Iris pigment epithelial cell (primary cell): Measurements from ENCODE around the gene GGA2.
"Not testable (repeated sequence)": the region's sequence is repeated elsewhere in the genome, so short reads cannot be mapped to it uniquely, and the experiment has no call there.

ENCODE experiments used
- DNase-seq: peaks from one replicate; pipeline ENCODE4 v3.0.0-alpha.2; 2011; ENCODE audit warnings: low read depth

GGA2 gene

DNA sequence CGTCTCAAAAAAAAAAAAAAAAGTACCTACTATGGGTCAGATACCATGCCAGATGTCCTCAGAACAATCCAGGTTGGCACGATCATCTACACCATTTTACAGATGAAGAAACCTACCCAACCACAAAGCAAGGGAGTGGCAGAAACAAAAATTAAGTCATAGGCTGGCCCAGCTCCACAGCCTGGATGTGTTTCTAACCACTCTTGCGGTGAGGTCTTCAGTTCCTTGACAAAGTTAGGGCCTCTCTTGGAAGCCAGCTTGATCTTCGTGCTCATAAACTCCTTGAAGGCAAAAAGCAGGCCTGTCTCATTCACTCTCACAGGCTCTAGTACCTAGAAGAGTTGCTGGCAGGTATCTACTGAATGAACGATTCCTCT, 6.2 kb downstream of the GGA2 start:
- DNase-seq: peak; percentile 76

DNA sequence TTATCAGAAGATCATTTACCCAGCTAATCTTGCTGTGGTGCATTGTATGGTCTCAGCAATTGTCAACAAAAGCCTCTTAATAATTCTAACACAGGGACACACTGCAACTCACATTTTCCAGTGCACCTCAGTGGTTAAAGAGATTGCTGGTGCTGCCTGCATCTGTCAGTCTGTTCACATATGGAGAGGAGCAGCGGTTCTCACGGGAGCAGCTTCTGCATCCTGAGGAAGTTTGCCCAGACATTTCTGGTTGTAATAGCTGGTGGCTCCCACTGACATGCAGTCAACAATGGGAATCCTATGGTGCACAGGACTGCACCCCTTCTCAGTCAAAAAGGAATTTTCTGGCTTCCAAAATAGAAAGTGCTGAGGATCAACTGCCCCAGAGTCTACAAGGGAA, 7.8 kb downstream of the GGA2 start:
- no peak for DNase-seq

DNA sequence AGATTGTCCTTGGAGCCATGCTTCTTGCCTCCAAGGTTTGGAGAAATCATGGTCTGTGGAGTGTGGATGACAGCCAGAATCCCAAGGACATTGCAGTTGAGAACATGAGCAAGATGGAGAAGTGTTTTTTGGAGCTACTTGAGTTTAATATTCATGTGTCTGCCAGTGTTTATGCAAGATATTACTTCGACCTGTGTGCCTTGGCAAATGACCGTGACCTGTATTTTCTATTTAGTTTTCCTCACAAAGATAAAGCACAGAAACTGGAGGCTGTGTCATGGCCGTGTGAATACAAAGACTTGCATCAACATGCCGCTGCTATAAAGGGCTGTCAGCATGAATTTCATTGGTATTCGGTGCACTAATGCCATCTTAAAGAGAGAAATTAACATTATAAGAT, 9.0 kb downstream of the GGA2 start:
- DNase-seq: no peak

DNA sequence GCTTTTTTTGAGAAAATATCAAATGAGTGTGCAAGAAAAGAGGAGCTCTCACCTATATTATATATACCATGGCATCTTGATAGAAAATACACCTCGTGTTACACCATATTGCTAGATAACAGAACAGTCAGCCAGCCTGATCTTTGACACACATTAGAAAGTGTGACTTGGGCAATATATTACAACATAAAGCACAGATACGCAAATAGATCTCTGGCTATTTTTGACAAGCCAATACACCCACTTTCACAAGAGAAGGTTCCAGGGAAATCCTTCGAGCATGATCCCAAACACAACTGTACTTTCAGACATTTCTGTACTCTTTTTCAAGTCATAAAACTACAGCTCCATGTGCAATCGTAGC, 9.4 kb downstream of the GGA2 start:
- no peak for DNase-seq

DNA sequence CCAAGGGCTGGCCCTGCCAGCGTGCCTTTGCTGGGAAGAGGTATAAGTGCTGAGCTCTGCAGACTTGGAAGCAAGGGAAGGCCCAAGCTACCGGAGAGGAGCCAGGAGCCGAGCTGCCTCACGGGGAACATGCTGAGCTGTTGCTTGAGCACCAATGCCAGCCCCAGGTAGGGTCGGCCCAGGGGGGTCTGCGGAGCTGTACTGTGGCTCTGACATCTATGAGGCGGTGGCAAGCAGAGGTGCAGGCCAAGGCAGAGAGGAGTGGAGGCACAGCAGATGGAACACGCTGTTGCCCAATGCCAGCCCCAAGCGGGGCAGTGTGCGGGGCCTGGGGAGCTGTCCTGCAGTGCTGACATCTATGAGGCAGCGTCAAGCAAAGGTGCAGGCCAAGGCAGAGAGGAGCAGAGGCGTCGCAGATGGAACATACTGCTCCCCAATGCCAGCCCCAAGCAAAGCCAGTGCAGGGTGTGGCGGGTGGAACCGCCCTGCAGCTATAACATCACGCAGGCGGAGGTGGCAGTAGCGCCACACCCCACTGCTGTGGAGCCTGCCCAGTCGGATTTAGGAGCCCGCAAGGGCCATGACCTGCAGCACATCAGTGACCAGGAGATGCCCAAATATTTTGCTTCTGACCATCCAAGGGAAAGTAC, 10.0 kb downstream of the GGA2 start:
- no peak for DNase-seq

DNA sequence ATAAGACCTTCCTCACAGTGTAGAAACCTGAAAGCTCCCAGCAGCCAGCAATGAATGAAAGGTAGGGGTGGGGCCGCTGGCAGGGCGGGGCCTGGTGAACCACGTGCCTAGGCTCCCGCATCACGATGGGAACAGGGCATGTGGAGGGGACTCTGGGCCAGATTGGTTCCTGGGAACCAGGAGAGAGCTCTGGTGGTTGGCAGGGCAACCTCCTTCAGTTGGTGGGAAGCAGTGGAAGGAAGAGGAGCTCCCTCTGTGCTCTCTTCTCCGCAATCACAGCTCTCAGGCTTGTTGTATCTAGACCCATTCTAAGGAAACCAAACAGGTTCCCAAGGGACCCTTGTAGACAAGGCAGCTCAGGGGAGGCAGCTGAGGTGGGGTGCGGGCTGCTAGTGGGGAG, 10.5 kb downstream of the GGA2 start:
- DNase-seq: no peak

DNA sequence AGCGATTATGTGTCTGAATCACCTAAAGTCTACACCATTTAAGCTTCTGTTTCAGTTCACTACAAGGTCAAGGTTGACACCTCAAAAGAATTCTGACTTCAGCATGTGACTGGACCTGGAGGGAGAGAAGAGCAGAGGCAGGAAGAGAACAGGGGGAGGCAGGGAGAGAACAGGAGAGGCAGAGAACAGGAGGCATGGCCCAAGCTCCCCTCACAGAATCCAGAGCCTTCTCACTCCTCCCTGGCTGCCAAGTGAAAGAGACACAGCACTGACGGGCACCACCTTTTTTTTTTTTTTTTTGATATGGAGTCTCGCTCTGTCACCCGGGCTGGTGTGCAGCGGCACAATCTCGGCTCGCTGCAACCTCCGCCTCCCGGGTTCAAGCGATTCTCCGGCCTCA, 11.4 kb downstream of the GGA2 start:
- no peak for DNase-seq

DNA sequence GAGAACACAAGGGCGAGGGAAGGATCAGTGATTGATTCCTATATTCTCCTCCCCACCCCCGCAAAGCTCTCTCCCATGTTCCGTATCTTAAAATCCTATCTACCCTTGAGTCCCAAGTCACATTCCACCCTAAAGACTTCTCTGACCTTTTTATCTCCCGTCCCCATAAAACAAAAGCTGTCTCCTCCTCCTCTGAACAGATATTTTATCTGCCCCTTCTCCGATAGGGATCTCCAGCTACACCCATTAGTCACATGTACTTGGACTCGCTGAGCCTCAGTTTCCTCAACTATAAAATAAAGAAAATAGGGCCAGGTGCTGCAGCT, 12.8 kb downstream of the GGA2 start:
- DNase-seq: no peak

DNA sequence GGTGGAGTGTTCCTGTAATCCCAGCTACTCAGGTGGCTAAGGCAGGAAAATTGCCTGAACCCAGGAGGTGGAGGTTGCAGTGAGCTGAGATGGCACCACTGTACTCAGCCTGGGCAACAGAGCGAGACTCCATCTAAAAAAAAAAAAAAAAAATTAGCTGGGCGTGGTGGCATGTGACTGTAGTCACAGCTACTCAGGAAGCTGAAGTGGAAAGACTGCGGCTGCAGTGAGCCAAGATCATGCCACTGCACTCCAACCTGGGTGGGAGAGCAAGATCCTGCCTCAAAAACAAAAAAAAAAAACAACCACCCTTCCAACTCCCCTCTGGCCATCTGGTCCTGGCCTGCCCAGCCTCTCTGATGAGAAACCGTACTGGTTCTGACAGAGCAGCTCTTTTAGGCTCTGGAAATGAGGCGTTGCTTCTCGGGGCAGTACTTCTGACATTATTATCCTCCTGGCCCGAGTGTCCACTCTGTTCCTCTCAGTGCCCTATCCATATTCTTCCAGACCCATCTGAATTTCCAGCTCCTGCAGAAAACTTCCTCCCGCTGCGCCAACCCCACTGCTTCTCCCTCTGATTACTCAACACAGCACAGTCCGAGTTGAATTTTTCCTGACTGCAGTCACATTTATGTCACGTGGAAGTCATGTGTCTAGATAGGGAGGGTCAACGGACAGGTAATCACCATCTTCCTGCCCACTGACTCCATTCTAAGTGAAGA, 13.3 kb downstream of the GGA2 start:
- DNase-seq: peak; percentile 57

DNA sequence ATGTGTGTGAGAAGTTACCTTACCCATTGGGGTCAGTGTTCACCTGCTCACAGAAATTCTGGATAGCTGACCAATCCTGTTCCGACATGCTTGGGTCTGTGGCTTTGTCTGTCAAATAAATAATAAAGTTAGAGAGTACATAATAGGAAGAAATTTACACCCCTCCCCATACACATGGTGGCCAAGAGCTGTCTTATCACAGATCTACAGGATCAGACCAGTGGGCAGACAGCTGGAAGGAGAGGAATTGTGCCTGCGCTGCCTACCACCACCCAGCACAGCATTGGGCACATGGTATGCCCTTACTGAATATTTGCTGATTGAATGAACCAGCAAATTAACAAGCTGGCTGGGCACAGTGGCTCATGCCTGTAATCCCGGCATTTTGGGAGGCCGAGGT, 14.6 kb downstream of the GGA2 start:
- no peak for DNase-seq

DNA sequence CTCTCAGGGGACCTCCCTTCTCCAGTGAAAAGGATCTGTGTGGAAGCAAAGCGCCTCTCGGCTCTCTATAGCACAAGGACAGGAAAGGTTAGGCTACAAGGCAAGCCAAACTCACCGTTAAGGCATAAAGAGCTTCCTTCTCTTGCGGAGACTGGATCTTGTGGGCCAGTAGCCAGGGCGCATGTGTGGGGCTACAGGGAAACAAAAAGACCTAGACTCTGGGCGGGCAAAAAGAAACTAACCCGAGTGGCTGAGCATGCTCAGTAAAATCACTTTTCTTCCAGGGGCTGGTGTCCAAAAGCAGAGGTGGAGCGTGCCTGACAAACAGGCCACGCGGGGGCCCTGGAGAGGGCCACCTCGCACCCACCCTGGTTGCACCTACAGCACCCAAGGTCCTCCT, 16.1 kb downstream of the GGA2 start:
- DNase-seq: no peak

DNA sequence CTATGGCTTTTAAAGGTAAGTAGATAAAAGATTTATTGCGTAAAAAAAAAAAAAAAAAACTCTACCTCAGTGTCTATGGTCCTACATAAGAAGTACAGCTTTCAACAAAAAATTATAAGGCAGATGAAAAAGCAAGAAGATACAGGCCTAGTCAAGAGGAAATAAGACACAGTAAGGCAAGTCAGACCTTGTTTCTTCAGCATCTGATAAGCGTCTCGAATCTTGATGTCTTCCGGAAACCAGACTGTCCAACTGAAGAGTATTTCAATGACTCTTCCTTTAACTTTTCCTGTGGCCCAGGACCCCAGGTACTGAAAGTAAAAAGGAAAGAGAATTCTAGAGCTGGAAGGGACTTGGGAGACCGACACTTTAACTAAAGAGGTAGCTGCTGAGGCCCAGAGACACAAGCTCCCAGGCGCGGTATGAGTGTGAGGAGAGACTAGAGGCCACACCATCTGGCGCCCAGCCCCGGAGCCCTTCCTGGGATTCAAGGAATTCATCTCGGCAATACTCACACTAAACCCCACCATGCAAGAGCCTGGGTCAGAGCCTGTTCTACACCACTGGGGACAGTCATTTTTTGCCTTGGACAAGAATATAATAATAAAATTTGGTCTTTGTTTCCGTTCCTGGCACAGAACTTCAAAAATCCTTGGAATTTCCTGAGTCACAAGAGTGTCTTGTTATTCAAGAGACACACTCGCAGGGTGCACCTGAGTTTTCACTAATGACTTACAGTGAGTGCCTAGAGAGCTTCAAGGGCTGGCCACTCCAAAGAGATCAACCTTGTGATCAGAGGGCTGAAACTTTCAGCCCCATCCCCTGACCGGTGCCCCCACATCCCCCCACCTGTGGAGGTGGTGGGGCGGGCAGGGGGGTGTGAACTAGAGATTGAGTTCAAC, 18.6 kb downstream of the GGA2 start:
- DNase-seq: peak; percentile 29

DNA sequence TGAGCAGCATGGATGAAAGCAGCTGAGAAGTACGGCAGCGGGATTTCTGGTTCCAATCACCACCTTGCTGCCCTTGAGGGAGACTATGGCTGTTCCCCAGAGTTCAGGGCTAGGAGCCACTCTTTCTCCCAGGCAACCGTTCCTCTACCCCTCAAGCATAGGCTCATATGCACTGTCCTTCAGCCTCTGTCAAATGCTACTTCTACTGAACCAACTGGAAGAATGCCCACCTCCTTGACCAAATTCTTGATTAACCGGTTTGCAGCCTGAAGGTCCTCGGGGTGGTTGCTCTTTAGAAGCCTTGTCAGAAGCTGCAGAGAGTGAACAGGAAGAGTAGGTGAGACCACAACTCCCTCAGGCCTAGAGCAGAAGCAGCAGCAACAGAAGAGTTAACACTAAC, 23.8 kb downstream of the GGA2 start:
- no peak for DNase-seq

DNA sequence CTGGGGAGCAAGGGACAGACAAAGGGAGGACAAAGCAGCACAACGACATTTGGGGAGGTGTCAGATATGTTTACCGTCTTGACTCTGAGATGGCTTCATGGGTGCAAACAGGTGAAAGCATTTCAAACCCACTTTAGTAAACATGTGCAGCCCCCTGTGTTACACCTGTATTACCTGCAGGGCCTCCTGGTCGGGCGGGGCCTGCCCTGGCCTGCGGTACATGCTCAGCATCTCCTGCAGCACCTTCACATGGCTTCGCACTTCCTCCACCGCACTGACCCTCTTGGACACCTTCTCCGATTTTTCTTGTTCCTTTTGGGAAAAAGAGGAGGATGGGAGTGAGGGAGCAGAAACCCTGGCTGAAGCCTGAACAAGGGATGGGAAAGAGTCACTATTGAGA, 24.5 kb downstream of the GGA2 start:
- DNase-seq: no peak

DNA sequence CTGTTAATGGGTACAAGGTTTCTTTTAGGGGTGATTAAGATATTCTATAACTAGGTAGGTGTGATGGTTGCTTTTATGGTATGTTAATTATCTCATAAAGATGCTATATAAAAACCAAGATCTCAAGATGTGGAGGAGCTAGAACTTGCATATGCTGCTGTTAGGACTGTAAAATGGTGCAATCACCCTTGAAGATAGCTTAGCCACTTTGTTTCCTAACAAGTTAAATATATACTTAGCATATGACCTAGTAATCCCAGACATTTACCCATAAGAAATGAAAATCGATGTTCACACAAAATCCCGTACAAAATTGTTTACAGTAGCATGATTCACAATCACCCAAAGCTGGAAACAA, 25.1 kb downstream of the GGA2 start:
- no peak for DNase-seq

DNA sequence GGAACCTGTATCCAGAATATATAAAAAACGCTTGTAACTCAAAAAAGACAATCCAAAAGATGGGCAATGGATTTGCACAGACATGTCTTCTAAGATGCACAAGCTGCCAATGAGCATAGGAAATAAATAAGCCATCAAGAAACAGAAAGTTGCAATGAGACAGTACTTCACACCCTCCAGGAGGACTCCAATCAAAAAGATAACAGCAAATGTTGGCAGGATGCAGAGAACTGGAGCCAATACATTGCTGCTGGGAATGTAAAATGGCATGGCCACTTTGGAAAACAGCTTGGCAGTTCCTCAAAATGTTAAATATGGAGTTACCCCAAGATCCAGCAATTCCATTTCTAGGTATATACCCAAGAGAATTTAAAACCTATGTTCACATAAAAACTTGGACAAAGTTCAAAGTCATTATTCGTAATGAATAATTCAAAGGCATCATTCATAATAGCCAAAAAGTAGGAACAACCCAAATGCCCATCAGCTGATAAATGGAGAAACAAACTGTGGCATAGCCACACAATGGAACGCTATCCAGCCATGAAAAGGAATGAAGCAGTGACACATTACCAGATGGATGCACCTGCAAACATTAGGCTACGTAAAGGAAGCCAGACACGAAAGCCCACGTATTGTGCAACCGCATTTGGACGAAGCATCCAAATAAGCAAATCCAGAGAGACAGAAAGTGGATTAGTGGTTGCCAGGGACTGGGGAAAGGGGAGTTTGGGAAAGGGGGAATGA, 25.6 kb downstream of the GGA2 start:
- no peak for DNase-seq

DNA sequence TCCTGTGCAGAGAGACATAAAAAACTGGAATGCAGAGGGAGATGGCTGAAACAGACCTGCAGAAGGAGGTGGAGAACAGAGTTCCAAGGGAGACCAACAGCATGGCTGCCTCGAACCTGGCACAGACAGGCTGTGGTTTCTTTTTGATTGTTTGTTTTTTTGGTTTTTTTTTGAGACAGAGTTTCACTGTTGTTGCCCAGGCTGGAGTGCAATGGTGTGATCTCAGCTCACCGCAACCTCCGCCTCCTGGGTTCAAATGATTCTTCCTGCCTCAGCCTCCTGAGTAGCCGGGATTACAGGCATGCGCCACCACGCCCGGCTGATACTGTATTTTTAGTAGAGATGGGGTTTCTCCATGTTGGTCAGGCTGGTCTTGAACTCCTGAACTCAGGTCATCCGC, 26.8 kb downstream of the GGA2 start:
- not testable (repeated sequence) for DNase-seq

DNA sequence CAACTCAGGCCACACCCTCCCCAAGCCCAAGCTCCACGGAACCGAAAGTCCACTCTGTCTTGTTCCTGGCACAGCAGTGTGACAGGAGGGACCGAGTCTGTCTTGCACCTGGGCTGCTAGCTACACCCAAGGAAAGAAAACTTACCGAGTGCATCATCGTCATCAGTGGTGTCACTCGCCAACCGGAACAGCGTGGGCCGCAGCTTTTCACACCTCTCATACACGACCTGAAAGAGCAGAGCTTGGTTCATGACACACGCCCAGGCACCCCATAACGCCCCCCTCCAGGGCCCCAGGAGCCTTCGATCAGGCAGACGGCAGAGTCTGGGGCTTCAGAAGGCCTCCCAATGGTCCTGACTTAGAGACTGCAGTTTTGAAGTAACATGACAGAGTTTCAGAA, 27.5 kb downstream of the GGA2 start:
- no peak for DNase-seq

DNA sequence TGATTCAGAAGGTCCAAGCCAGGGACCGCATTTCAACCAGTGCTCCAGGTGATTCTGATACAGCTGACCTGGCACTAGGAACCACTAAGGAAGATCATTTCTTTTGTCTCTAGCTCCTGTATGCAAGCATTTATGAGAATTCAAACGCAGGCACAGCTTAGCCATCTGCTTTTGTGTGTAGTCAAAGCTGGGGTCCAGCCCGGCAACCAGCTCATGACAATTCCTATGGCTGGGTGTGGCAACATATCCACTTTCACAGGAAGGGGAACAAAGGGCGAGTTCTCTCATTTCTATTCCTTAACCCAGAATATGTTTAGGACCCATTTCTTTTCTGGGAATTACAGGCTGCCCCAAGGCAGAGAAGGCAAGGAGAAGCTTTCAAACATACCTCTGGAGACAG, 30.0 kb downstream of the GGA2 start:
- no peak for DNase-seq

DNA sequence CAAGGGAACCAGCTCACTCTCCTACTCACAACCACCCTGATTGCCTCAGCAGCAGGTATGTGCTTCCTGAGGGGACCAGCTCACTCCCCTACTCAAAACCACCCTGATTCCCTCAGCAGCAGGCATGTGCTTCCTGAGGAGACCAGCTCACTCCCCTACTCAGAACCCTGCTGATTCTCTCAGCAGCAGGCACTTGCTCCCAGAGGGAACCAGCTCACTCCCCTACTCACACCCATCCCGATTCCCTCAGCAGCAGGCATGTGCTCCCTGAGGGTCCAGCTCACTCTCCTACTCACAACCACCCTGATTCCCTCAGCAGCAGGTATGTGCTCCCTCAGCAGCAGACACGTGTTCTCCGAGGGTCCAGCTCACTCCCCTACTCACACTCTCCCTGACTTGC, 31.2 kb downstream of the GGA2 start:
- no peak for DNase-seq

DNA sequence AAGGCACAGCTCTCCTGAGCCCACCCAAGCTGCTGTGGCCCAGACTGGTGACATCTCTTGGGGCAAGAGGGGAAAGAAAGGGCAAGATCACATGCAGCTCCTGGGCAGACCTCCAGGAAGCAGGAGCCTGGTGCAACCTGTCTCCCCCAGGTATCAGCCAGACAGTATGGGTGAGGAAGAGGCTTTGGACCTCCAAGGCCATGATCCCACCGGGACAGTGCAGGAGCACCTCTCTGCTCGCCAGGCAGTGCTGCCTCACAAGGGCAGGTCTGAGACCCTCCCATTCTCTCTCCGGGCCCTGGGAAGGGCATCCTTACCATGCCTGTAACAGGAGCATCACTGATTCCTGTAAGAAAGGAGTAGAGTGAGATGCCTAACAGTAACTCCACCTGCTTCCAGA, 31.7 kb downstream of the GGA2 start:
- DNase-seq: no peak

DNA sequence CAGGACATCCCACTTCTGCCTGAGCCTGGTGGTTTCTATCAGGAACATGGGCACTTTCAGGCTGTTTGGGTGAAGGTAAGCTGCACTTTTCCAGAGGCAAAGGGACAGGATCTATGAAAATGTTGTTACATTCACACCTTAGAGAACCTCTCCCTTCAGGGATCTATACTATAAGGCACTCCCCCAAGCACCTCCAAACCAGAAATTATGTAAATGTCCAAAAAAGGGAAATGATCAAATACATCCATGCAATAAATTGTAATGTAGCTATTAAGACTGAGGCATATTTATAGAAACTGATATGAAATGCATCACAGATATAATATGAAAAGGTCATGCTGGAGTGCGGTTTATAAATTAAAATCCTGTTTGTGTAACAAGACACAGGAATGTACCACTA, 34.0 kb downstream of the GGA2 start:
- no peak for DNase-seq

DNA sequence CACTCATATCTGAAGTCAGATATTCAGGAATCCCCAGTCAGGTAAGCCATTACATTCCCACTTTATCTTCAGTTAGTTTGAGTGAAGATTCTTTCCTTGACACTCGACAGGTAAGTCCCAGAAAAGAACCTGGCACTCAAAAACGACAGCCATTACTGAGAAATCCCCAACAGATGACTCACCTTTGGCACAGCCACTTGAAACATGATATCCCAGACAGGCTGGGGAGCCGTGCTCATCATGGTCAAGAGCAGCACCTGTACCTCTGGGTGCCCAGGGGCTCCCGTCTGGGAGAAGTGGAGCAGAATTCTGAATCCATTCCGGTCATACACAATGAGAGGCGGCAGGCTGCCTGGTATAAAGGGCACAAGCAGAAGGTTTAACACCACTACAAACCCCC, 40.5 kb downstream of the GGA2 start:
- peak; percentile 58 for DNase-seq
